ENCODE results near the gene ZDHHC14.

Gene ZDHHC14

GRCh38 chr6:157632821-157633220 is 251.8 kb downstream of the ZDHHC14 start:
- Histone ChIP-seq H3K4me1 (ENCODE audit: low read depth, poor library complexity, severe bottlenecking) (no peaks in the 10 kb centered on the region), H2AFZ (ENCODE audit: low read depth) (no peak overlapping the region), H3K27ac (no peak overlapping the region), H3K4me2 (no peak overlapping the region), H4K20me1 (ENCODE audit: insufficient read depth) (no peaks in the 10 kb centered on the region), H3K27me3 (ENCODE audit: insufficient read depth, low read depth) (no peaks in the 10 kb centered on the region), H3K4me3 (IDR thresholded peaks at IDR 0.05; ENCODE audit: insufficient read depth, low read depth, low read length) (no peak overlapping the region), H3K9ac (no peak overlapping the region), H3K36me3 (ENCODE audit: insufficient read depth) (no peaks in the 10 kb centered on the region), H3K79me2 (ENCODE audit: insufficient read depth, low read depth) (no peaks in the 10 kb centered on the region)
- no peak for TF ChIP-seq CTCF (conservative IDR thresholded peaks at IDR 0.05; ENCODE audit: low read depth, low read length)

- TF ChIP-seq CTCF (conservative IDR thresholded peaks at IDR 0.05; ENCODE audit: low read depth, low read length): no peak
- Histone ChIP-seq H4K20me1 (ENCODE audit: insufficient read depth) (no peaks in the 10 kb centered on the region), H3K4me2 (no peak overlapping the region), H3K27ac (no peak overlapping the region), H3K4me1 (ENCODE audit: low read depth, poor library complexity, severe bottlenecking) (no peaks in the 10 kb centered on the region), H3K79me2 (ENCODE audit: insufficient read depth, low read depth) (no peaks in the 10 kb centered on the region), H3K27me3 (ENCODE audit: insufficient read depth, low read depth) (no peaks in the 10 kb centered on the region), H3K9ac (no peak overlapping the region), H3K4me3 (IDR thresholded peaks at IDR 0.05; ENCODE audit: insufficient read depth, low read depth, low read length) (no peak overlapping the region), H3K36me3 (ENCODE audit: insufficient read depth) (no peaks in the 10 kb centered on the region), H2AFZ (ENCODE audit: low read depth) (no peak overlapping the region)
Observed at GRCh38 chr6:157634546-157634945, 253.6 kb downstream of the ZDHHC14 start.

GRCh38 chr6:157635388-157636244 is 254.6 kb downstream of the ZDHHC14 start:
- no peak overlapping the region for H3K9ac ChIP-seq
- H2AFZ ChIP-seq (ENCODE audit: low read depth): no peak overlapping the region
- H3K4me3 ChIP-seq (IDR thresholded peaks at IDR 0.05; ENCODE audit: insufficient read depth, low read depth, low read length): no peak overlapping the region
- TF ChIP-seq CTCF (conservative IDR thresholded peaks at IDR 0.05; ENCODE audit: low read depth, low read length): no peak
- H3K4me1 ChIP-seq (ENCODE audit: low read depth, poor library complexity, severe bottlenecking): no peaks in the 10 kb centered on the region
- no peaks in the 10 kb centered on the region for H3K27me3 ChIP-seq (ENCODE audit: insufficient read depth, low read depth)
- no peaks in the 10 kb centered on the region for H3K36me3 ChIP-seq (ENCODE audit: insufficient read depth)
- H3K4me2 ChIP-seq: no peak overlapping the region
- H3K27ac ChIP-seq: no peak overlapping the region
- H4K20me1 ChIP-seq (ENCODE audit: insufficient read depth): no peaks in the 10 kb centered on the region
- H3K79me2 ChIP-seq (ENCODE audit: insufficient read depth, low read depth): no peaks in the 10 kb centered on the region

GRCh38 chr6:157637516-157637915 is 256.5 kb downstream of the ZDHHC14 start:
- Histone ChIP-seq H3K4me3 (IDR thresholded peaks at IDR 0.05; ENCODE audit: insufficient read depth, low read depth, low read length) (no peak overlapping the region), H3K4me2 (no peak overlapping the region), H3K36me3 (ENCODE audit: insufficient read depth) (no peaks in the 10 kb centered on the region), H3K9ac (no peak overlapping the region), H3K27me3 (ENCODE audit: insufficient read depth, low read depth) (no peaks in the 10 kb centered on the region), H3K4me1 (ENCODE audit: low read depth, poor library complexity, severe bottlenecking) (no peaks in the 10 kb centered on the region), H3K79me2 (ENCODE audit: insufficient read depth, low read depth) (no peaks in the 10 kb centered on the region), H4K20me1 (ENCODE audit: insufficient read depth) (no peaks in the 10 kb centered on the region), H2AFZ (ENCODE audit: low read depth) (no peak overlapping the region), H3K27ac (no peak overlapping the region)
- TF ChIP-seq CTCF (conservative IDR thresholded peaks at IDR 0.05; ENCODE audit: low read depth, low read length): no peak
